GM18507 (cell line): ENCODE results near the gene KMT5B.

Experiments
- DNase-seq: peaks from one replicate; pipeline ENCODE4 v3.0.0; 2011; ENCODE audit warnings: low read depth; ENCODE audit not compliant: insufficient read length; ENCODE audit errors: extremely low spot score
- FAIRE-seq: peaks from 2 replicates; lab custom pipeline; 2011; peaks lifted over from hg19 to GRCh38; lab: Jason Lieb, UNC

KMT5B gene

GRCh38 chr11:68149417-68149816, 63.7 kb downstream of the KMT5B start:
- DNase-seq (no peak), FAIRE-seq (no peak)

GRCh38 chr11:68148879-68149278, 64.2 kb downstream of the KMT5B start:
- DNase-seq, result no peak
- no peak for FAIRE-seq

- DNase-seq (no peak), FAIRE-seq (no peak)
Measured at GRCh38 chr11:68148071-68148805, 64.9 kb downstream of the KMT5B start.

GRCh38 chr11:68146704-68147474, 66.2 kb downstream of the KMT5B start:
- DNase-seq (no peak), FAIRE-seq (no peak)

GRCh38 chr11:68146010-68146540, 67.0 kb downstream of the KMT5B start:
- no peak for FAIRE-seq
- DNase-seq, result no peak

- DNase-seq (no peak), FAIRE-seq (no peak)
Measured at GRCh38 chr11:68145120-68145866, 67.8 kb downstream of the KMT5B start.

- DNase-seq (no peak), FAIRE-seq (no peak)
Measured at GRCh38 chr11:68143310-68143689, 69.8 kb downstream of the KMT5B start.

GRCh38 chr11:68142441-68143309, 70.4 kb downstream of the KMT5B start:
- DNase-seq (no peak), FAIRE-seq (no peak)

- FAIRE-seq (no peak), DNase-seq (no peak)
Measured at GRCh38 chr11:68142028-68142412, 71.1 kb downstream of the KMT5B start.

- DNase-seq (no peak), FAIRE-seq (no peak)
Measured at GRCh38 chr11:68141246-68142027, 71.7 kb downstream of the KMT5B start.

GRCh38 chr11:68140496-68141245, 72.4 kb downstream of the KMT5B start:
- DNase-seq, result no peak
- FAIRE-seq, result no peak

GRCh38 chr11:68138237-68138636, 74.9 kb downstream of the KMT5B start:
- no peak for DNase-seq
- no peak for FAIRE-seq

- DNase-seq (no peak), FAIRE-seq (no peak)
Measured at GRCh38 chr11:68137833-68138232, 75.3 kb downstream of the KMT5B start.

- DNase-seq (no peak), FAIRE-seq (no peak)
Measured at GRCh38 chr11:68136866-68137265, 76.2 kb downstream of the KMT5B start.

GRCh38 chr11:68135161-68135560, 77.9 kb downstream of the KMT5B start:
- DNase-seq, result no peak
- FAIRE-seq, result no peak

- DNase-seq (no peak), FAIRE-seq (no peak)
Measured at GRCh38 chr11:68133761-68134160, 79.3 kb downstream of the KMT5B start.

GRCh38 chr11:68130121-68130520, 83.0 kb downstream of the KMT5B start:
- no peak for FAIRE-seq
- DNase-seq, result no peak
